HG02763 (cell line): Measurements from ENCODE around the gene FCRL4.

Experiments used
- ATAC-seq: cut with Tn5 transposase; IDR thresholded peaks from one replicate; pipeline ENCODE4 v1.9.1; 2021; ENCODE audit warnings: mild to moderate bottlenecking, moderate library complexity; ENCODE audit not compliant: unreplicated experiment

FCRL4 gene

GRCh38 chr1:157597959-157598667 lies at the start of gene FCRL4:
Gene FCRL4, minus strand, starts transcription at chr1:157598085. Its CDS starts 141 bp downstream, at chr1:157597944.
- no peak for ATAC-seq

GRCh38 chr1:157646144-157646543 lies 48.3 kb upstream of the FCRL4 start:
- ATAC-seq = no peak

DNA sequence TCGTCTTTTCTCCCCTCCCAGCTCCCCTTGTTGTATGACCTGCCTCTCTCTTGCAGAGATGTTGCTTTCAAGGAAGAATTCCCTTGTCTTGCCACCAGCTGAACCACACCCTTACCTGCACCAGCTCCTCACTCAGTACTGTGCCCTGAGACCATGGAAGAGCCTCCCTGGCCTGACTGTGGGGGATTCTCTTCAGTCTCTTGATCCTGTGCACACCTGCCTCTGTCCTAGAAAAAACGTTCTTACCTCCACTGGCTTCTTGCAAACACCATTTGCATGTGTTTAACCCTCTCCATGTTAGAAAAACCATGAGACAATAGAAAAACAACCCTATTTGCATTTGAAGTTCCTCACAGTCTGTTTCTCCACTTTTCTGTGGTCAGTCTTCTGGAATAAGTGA lies 43.3 kb upstream of the FCRL4 start:
- no peak for ATAC-seq

DNA sequence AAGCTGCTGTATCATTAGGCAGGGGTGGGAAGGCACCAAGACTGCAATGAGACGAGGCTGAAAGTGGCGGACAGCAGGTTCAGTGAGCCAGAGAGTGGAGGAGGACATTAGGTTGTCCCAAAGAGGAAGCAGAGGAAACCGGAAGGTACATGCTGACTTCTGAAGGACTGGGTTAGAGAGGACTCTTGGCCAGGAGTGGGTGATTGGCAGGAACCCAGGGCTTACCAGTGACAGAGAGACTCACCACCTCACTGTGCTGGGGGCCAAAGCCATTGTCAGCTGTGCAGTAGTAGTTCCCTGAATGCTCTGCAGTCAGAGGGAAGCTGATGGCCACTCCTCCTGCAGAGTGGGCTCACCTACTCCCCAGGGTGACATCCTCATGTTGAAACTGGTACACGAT lies 41.9 kb upstream of the FCRL4 start:
- ATAC-seq = no peak

DNA sequence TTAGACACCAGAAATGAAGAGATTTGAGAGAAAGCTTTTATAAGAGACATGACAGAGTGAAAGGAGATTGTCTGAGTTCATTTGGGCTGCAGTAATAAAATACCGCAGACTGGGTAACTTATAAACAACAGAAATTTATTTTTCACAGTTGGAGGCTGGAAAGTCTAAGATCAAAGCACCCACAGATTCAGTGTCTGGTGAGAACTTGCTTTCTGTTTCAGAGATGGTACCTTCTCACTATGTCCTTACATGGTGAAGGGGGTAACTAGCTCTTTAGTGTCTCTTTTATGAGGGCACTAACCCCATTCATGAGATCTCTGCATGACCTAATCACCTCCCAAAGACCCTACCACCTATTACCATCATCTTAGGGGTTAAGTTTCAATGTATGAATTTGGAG lies 30.9 kb upstream of the FCRL4 start:
- no peak for ATAC-seq

DNA sequence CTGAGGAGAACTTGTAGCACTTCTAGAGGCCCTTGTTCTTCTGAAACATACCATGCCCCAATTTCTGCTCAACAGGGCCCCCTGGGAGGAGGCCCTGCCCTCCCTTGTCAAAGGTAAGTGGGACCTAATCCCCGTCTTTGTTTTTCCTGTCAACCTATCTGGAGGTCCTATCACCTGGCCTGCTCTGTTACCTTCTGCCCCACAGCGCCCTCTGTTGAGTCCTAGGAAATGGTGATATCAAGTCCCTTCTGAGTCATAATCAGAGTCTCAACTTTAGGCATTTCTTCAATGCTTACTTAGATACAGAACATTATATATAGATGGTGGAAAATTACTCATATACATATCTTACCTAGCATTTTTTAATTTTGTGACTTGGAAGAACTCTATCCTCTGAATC lies 28.2 kb upstream of the FCRL4 start:
- ATAC-seq = peak; percentile 54

DNA sequence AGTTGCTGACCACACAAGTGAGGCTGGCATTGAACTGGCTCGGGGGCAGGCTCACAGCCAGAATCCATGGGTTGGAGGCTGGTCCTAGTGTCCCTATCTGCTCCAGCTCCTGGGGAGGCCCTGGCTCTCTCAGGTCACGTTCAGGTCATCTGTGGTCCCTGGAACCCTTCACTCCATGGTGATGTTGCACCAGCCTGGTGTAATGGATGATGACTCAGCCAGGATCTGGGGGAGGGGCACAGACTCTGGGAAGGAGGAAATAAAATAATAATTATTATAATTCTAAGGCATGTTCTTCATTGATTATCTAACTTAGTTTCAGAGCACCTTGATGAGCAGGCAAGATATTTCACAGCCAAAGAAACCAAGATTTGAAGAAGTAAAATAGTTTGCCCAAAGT lies 26.6 kb upstream of the FCRL4 start:
- no peak for ATAC-seq

GRCh38 chr1:157622471-157622870 lies 24.6 kb upstream of the FCRL4 start:
- ATAC-seq = no peak

GRCh38 chr1:157618190-157618589 lies 20.3 kb upstream of the FCRL4 start:
- ATAC-seq = no peak

DNA sequence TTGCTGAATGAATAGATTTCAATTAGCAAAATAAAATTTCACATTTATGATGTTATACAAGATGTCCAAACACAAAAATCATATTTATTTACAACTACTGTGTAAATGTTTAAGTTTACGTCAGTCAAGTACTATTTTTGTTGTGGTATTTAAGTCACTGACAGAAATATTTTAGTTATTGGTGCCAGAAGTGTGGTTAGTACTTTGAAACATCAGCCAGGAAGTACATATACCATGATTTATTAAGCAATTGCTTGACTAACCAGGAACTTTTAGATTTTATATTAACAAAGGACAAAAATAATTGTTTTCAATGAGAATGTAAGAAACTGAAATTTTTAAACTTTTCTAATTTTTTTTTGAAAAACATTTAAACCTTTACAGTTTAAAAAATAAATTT lies 2.4 kb upstream of the FCRL4 start:
- ATAC-seq = no peak

DNA sequence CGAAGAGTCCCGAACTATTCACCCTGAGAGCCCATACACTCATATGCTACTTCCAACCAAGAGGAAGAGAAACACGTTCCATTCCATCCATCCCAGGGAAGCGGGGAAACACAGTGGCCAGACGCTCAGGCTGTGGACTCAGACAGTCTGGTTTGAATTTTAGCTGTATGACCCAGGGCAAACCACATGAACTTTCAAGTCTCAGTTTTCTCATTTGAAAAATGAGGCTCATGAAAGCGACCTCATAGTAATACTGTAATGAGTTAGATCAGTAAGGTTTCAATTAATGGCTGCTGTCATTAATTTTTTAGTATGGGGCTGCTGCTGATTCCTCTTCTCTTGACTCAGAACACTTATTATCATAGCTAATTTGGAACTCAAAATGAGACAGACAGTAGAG lies 1.5 kb downstream of the FCRL4 start:
- no peak for ATAC-seq

GRCh38 chr1:157595356-157595755 lies 2.5 kb downstream of the FCRL4 start:
- ATAC-seq = peak; percentile 78

DNA sequence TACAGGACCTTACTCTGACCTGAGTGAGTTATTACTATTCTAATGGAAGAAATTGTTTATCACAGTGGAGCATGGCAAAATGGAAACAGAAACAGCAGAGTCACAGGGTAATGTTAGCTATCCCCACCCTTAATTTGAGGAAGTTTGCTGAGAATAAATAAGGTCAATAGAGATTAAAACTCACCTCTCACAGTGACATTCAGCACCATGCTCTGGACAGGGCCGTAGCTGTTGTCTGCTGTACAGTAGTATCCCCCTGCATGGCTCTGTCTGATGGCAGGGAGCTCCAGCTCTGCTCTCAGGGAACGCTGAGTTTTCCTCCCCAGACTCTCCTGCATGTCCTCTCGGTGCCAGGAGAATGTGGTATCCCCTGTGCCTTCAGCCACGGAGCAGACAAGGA lies 11.9 kb downstream of the FCRL4 start:
- no peak for ATAC-seq

DNA sequence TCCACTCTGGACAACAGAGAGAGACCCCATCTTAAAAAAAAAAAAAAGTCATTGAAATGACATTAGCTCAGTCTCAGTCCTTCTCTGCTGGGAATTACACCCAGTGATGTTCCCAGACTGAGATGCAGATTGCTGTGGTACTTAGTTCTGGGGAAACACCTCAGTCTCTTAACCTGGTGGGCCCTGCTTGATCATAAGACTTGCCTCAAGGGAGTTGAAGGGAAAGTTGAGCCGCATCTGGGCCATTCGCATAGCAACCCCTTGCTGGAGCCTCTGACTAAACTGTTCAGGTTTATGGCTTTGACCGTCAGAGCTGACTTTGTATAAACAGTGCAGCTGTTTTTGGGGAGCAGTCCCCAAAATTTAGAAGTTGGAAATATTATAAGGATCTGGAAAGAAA lies 13.4 kb downstream of the FCRL4 start:
- no peak for ATAC-seq

GRCh38 chr1:157580828-157581210 lies 17.1 kb downstream of the FCRL4 start:
- no peak for ATAC-seq

DNA sequence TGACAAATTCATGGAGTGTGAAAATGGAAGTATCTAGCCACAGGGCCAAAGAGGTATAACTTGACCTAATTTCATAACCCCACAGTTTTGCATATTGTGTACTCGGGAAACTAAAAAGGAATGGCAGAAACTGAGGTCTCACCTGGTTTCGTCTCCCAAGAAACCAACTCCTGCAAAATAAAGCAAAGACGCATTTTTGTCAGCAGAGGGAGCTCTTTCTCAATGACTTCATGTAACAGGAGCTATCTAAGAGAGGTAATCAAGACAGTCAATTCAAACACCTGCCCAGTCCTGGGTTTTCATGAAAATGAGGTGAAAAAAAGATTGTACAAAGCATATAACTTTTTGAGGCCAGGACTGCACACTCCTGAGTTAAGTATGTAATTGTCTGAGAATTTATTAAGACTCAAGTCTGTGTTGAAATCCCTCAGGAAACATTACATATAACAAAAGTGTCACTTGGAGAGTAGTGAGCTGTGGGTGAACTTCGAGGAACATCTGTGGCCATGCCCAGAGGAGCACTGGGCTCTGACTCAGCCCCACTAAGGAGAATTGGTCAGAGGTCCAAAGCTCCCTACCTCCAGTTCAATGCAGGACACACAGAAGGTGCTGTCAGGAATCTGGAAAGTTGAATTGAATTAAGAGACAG lies 17.6 kb downstream of the FCRL4 start:
- no peak for ATAC-seq

DNA sequence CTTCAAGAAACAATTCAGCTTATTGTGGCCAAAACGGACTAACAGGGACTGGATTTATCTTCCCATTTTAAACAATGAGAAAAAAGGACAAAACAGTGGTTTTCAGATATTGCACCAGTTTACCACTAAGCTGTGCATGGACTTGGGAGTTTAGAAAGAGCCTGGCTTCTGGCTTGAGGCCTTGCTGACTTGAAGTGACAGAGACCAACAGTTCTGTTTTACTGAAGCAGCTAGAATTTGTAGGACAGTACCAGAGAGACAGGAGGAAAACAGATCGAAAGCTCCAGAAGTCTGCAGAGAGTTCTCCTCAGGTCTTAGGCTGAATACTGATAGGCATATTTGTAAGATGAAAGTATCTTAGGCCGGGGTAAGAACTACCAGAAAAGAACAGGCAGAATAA lies 20.5 kb downstream of the FCRL4 start:
- ATAC-seq = no peak

GRCh38 chr1:157575744-157576143 lies 22.1 kb downstream of the FCRL4 start:
- ATAC-seq = peak; percentile 43

- no peak for ATAC-seq
Observed at GRCh38 chr1:157574836-157575235, 23.0 kb downstream of the FCRL4 start.

DNA sequence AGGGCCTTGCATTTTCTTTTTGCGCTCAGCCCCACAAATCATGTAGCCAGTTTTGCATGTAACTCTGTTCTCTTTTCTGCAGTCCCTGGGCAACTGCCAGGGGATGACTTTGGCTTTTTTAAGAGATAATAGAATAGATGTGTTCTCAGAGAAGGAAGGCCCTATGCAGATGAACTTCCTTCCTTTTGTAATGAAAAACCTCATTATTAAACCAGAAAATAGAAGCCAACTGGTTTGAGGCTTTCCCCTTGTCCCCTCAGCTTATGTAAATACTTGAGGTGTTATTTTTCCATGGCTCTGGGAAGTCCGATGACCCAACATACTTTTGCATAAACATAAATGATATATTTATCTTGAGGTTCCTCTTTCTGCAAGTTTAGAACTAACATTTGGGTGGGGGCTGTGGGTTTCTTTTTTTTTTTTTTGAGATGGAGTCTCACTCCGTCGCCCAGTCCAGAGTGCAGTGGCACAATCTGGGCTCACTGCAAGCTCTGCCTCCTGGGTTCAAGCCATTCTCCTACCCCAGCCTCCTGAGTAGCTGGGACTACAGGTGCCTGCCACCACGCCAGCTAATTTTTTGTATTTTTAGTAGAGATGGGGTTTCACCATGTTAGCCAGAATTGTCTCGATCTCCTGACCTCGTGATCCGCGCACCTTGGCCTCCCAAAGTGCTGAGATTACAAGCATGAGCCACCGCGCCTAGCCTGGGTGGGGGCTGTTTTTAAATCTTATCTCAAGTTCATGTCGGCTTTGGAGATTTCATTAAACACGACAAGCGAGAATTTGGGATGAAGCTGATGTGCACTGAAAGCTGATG lies 31.2 kb downstream of the FCRL4 start:
- ATAC-seq = no peak

DNA sequence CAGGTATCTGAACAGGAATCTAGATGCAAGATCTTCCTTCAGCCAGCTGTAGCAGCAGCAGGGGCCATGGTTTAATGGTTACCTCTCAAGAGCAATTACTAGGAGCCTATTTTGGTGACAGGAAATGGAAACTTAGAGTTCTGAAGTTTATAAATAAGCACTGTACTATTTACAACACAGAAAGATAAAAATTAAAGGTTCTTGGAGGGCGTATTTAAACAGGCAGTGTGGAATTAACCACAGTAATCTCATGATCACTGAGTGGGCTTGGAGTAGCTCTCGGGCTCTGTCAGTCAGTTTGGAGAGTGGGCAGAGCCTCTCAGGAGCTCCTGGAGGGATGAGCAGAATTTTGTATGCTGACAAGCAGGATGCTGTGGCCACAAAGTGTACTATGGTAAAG lies 35.4 kb downstream of the FCRL4 start:
- peak; percentile 72 for ATAC-seq

DNA sequence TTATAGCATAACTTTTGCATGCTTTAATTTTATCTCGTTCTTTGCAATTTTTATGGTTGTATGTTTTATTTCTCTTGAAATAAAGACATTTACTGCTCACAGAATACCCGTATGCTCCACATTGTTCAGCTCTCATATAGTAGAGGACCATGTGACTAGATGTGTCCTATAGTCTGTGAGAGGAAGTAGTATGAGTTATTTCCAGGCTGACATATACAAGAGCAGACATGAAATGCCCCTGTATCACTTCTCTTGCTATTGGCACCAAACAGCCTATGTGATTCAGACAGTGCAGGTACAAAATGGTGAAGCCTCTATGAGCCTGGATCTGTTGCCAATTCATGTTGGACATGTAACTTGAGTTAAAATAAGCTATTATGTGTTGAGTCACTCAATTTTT lies 39.8 kb downstream of the FCRL4 start:
- ATAC-seq = no peak
